ENCODE results near the gene POC1A.

POC1A gene

DNA sequence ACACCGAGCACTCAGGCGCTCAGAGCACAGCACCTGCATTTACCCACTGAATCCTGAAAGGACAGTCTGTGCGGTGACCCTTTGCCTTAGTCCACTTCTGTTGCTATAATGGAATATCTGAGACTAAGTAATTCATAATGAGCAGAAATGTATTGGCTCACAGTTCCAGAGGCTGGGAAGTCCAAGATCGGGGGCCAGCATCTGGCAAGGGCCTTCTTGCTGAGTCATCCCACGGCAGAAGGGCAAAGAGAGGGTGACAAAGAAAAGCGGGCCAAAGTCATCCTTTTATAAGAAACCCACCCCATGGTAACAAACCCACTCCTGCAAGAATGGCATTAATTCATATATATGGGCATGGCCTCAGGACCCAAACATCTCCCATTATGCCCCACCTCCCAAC lies 27.7 kb downstream of the POC1A start:
- DNase-seq (ENCODE audit: low spot score) = no peak

DNA sequence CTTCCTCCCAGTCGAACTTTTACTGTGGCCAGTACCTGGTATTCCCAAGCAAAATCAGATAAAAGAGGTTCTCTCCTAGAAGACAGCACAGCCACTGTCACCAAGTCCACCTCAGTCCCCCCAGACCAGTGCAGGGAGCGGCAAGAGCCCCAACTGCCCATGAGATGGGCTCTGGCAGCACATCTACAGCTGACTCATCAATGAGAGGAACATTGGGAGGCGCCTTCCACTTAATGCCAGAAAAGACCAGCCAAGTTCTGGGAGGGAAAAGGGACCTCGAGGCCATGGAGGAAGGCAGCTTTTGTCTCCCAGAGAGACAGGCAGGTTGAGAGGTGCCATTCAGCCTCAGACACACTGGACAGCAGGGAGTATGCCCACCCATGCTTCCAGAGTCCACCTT lies 28.2 kb downstream of the POC1A start:
- DNase-seq (ENCODE audit: low spot score) = no peak

DNA sequence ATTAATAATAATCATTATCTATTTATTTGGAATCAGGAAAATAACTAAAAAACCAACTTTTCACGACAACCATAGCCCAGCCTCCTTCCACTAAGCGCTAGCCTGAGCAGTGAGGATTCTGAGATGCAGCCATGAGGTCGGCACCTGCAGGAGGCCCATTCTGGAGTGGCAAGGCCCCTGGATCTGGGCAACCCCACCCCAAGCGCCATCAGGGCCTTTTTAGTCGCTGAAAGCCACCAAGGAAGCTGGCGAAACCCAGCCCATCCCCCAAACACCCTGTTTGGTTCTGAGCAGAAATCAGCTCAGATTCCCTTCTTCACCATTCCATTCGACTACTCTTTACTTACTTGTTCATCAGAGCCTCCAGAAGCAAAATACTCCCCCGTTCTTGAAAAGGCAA lies 29.5 kb downstream of the POC1A start:
- DNase-seq (ENCODE audit: low spot score) = no peak

DNA sequence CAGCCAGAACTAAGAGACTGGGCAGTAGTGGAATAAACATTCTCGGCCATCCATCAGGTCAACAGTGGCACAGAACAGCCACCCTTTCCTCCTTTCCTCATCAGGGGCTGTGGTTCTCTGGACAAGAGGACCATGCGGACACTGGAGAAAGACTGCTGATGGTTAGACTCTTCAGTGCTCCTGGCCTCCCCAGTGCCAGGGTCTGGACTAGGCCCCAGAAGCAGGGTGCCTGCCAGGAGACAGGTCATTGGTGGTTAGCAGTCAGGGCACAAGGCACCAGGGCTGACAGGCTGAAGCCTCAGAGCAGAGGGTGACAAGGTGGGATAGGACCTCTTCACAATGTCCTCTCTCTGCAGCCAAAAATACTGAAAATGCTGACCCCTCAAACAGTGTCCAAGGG lies 30.1 kb downstream of the POC1A start:
- no peak for DNase-seq (ENCODE audit: low spot score)

DNA sequence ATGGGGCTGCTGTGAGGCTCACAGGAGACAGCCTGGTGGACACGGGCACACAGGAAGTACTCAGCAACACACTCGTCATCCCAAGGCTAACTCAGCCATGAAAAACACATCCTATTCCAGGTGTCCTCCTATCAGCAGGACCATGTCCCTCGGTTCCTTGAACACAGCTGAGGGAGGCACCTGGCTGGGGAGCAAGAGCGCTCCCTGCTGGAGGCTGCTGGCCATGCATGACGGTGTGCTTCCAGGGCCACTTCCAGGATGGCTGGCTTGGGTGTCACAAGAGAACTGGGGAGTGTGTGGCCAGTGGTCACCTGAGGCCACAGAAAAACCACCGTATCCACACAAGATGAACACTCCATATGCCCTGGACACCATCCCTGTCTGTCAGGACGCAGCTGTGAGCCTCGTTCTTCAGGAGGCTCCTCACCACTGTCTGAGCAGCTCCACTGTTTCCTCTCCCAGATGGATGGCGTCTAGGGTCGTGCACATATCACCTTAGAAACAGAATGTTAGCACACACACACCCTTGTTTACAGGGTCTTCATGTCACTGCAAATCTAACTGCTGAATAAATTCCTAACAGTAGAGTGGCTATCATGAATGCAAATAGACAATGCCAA lies 31.0 kb downstream of the POC1A start:
- peak; percentile 68 for DNase-seq (ENCODE audit: low spot score)

DNA sequence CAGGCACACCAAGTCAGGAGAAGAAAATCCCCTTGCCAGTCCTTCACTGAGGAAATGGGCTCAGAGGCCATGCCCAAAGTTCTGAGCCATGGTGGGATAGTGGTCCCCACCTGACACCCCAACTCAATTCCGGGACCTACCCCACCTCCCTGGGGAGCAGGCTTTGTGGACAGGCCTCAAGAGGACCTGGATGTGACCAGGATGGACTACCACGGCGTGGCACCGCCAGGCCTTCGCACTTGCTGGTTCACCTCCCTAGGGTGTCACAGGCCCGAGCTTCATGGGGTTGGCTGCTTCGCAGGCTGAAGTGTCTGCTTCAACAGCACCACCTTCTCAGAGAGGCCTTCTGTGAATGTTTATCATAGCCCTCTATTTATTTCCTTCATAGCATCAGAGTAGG lies 31.7 kb downstream of the POC1A start:
- no peak for DNase-seq (ENCODE audit: low spot score)

DNA sequence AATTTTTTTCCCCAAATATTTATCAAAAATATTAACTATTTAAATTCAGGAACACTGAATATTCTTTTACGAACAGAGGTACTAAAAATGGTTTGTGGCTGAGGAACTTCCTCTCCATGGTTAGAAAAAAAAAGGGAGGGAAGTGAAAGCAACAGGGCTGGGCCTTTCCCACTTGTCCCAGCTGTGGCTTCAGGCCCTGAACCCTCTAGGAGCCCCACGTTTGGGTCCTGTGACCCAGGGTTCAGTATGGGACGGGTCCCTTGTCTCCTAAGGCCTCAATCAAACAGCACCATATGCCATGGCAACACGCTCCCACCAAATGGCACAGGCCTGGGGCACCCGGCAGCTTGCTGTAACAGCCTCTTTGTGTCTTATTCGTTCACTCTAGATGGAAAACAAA lies 32.4 kb downstream of the POC1A start:
- DNase-seq (ENCODE audit: low spot score) = no peak

DNA sequence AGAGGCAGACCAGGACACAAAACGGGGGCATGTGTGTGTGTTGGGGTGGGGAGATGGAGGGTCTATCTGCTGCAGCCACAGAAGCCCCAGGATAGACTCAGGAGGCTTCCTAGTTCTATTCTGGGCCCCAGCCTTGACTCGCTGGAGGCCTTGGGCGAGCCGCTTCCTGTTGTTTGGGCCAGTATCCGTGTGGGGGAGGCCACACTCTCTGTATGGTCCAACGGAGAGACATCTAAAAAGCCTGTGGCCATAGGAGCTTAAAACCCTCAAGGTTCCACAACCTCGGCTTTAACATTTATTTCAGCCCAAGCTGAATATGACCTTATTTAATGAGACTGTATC lies 32.8 kb downstream of the POC1A start:
- DNase-seq (ENCODE audit: low spot score) = no peak

DNA sequence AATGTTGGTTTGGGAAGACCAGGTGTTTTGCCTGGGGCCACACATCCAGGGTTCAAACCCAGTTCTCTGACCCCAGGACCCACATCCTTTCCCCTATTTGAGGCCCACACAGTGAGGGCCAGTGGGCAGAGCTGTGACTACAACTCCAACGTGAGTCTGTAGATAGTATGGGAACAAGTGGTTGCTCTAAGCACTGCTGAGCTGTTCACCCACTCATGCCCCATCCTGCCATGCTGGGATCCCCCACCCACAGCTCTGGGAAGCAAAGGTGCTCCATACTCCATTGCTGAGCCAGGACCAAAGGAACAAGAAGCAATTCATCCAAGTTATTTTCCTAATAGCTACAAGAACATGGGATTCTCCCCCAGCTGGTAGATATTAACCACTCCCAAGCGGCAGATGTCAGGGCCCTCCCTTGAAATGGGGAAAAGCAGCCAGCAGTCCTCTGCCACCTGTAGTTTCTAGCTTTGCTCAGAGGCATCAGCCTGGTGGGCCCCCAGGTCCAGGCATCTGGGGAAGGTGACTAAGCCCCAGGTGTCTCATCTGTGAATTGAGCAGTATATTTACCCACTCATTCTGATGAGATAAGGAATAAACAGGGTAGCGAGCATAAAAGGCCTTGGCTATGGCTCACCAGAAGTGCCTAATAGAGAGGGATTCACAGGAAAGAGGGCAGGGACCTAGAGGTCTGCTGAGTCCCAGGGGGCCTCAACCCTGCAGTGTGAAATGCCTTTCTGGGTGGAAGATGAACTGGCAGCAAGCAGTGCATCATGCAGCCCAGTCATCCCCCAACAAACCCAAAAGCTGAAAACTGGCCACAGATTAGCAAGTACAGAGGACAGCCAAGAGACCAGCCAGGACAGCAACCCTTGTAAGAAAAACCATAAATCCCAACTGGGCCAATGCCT lies 33.4 kb downstream of the POC1A start:
- no peak for DNase-seq (ENCODE audit: low spot score)

DNA sequence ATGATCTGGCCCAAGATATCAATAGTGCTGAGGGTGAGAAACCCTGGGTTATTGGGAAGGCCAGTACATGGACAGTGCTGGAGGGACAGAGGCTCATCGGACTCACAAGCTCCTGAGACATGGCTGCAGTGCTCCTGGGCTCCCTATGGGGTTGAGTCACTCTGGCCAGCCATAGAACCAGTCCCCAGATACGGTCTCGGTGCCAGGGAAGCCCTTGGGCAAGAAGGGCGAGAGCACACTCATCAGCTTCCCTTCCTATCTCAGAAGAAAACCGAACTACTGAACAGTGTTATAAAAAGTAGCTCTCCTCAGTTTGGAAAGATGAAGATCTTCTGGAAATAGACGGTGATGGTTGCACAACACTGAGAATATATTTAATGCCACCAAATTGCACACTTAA lies 34.4 kb downstream of the POC1A start:
- DNase-seq (ENCODE audit: low spot score) = no peak

DNA sequence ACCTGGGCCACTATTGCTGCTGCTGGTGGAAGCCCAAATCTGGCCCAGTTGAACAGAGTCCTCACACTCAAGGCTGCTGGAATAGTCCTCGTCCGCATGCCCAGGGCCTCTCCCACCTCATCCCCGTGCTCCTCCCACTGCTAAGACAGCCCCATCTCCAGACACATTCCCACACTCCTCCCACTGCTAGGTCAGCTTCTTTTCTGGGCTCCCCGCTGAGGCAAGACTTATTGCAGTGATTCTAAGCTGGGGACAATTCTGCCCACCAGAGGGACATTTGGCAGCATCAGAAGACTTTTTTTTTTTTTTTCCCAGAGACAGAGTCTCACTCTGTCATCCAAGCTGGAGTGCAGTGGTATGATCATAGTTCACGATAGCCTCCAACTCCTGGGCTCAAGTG lies 35.1 kb downstream of the POC1A start:
- no peak for DNase-seq (ENCODE audit: low spot score)

DNA sequence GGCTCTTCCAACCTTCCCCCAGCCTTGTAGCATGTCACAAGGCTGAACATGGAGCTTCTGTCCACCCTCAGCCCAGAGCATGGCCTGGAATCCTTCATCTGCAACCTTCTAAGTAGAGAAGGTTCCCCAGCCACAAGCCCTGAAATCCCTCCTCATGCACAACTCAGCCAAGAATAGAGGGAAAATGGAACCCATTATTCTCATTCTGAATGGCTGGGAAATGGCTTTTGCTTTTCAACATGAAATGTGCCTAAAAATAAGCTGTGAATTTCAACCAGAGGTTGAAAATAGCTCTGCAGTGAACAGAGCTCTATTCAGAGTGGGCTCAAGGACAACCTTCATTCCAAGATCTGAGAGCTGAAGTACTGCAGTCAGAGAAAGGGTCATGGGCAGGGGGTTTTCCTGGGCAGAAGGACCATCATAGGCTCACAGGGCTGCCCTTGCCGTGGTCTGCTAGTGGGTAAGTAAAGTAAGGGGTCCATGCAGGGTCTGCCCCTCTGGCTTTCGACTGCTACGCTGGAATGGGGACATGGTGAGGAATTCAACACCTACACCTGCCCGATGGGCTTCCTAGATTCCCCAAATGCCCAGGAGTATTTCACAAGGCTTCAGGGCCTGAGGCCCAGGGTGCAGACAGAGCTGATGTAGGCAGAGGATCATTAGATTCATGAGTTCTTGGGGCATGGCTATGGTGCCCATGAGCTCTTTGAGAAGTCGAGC lies 35.9 kb downstream of the POC1A start:
- DNase-seq (ENCODE audit: low spot score) = peak; percentile 83

DNA sequence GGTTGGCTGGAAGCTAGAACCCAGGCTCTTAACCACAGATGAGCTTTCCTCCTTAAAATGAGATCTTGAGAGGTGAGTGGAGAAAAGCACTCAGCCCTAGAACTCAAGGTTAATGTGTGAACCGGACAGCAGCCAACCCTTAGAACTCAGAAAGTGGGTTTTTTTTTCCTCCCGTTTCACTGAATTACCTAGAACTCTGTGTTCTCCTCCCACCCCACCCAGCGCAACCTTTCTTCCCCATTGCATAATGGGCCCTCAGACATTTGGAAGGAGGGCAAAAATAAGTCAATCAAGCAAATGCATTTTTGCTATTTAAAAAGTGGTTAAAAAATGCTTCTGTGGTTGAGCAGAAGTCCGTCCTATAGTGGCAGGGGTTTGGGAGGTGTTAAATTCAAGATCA lies 36.7 kb downstream of the POC1A start:
- no peak for DNase-seq (ENCODE audit: low spot score)

DNA sequence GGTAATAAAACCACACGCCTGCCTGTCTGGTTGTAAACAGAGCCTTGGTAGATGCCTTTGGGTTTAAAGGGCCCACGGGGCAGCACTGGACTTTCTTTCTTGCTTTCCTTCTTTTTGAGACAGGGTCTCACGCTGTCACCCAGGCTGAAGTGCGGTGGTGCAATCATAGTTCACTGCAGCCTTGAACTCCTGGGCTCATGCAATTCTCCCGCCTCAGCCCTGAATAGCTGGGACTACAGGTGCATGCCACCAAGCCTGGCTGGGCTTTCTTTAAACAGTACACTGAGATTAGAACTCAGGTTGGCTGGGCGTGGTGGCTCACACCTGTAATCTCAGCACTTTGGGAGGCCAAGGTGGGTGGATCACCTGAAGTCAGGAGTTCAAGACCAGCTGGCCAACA lies 42.2 kb downstream of the POC1A start:
- no peak for DNase-seq (ENCODE audit: low spot score)

DNA sequence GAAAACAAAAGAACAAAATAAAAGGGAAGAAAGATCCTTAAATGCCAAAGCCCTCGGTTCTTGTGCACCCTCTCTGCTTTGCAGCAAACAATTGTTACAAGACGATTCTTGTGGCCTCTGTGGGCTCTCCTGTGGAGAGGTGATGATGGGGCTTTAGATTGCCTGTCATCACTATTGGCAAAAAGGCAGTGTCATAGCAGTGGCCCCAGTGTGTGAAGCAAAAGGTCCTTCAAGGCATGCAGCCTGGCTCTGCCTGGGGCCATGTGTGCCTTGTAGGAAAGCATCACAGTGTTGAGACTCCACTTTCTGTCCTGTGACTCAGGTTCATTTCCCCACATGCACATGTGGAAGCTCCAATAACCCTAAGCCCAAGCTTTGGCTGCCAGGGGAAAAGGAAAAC lies 43.7 kb downstream of the POC1A start:
- no peak for DNase-seq (ENCODE audit: low spot score)

DNA sequence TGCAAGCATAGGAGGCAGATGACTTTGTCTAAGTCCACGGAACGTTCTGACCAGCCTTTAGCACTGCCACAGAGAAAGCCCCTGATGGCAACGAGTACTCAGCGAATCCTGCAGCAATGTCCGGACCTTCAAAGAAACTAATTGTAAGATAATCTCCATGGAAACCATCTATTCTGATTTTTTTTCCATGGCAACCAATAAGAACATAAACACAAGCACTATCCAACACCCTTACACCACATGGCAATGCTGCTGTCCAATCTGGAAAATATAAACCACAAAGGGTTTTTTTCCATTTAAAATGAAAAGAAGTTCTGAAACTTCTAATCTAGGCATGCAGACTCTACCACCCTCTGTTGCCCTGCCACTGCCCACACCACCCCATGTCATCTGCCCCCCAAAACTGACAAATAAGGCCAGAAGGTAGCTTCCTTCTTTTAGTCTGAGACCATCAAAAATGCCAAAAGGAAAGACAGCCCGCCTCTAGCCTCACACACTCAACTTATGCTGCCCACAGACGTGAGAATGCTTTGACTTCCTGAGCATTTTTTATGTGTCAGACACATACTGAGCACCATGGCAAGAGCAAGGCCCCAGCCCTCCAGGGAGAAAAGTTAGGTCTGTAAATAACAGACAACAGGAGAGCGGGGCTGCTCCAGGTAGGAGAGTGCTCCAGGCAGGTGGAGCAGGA lies 44.5 kb downstream of the POC1A start:
- DNase-seq (ENCODE audit: low spot score) = no peak

DNA sequence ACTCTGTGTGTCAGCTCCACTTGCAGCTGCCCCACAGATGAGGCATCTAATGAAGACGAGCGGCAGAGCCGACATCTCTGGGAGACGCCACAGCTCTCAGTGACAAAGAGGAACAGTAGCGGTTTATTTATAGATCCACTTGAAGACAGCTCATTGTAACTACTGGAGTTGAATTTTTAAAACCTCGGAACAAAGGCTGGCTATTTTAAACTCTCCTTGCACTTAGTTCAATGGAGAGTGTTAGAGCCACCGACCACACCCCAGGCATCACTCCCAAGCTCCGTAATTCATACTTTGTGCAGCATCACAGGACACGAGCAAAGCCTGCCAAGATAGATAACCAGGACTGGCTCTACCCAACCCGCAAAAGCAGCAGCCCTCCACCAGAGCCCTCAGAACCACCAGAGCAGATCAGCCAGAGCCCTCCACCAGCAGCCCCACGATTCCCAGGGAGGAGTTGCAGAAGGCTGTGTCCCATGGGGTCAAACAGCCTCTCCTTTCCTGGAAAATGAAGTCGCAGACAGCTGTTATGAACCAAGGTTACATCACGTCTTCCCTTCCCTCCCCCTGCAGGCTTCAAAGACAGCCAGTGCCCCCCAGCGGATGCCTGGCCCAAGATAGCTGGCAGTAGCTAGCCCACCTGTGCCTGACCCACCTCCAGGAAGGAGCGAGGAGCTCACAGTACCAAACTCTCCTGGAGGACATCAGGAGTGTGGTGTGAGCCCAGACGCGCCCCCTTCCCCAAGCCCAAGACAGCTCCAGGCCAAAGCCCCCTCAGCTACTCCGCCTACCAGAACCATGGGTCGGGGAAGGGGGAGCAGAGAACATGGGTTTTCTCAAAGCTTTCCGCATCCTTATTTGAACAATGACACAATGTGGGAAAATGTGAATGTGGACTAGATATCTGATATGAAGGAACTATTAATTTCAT lies 45.7 kb downstream of the POC1A start:
- peak; percentile 76 for DNase-seq (ENCODE audit: low spot score)

DNA sequence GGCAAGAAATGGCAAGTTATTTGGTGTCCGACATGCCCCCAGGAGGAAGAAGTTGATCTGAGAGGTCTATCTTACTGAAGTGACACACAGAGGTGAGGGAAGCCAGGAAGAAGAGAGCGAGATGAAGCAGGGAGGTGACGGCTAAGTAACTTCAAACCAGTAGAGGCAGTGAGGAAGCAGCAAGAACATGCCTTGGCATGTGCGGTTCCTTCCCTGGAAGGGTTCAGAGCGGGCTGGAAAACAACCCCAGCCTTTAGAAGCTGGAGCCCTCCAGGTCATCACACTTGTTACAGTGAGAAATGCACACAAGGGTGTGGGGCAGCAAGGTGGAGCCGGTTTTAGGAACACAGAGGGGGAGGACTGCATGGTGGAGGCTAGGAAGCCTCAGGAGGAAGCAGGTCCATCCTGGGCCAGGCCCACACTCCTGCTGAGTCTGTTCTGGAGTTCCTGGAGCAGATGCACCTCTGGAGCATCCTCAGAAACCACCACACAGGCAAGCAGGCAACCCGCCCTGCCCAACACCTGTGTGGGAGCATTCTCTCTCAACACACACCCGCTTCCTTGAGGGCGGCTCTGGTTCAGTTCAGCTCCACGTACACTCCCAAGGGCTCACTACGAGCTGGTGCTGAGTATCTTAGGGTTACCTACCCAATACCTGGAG lies 47.1 kb downstream of the POC1A start:
- DNase-seq (ENCODE audit: low spot score) = no peak

DNA sequence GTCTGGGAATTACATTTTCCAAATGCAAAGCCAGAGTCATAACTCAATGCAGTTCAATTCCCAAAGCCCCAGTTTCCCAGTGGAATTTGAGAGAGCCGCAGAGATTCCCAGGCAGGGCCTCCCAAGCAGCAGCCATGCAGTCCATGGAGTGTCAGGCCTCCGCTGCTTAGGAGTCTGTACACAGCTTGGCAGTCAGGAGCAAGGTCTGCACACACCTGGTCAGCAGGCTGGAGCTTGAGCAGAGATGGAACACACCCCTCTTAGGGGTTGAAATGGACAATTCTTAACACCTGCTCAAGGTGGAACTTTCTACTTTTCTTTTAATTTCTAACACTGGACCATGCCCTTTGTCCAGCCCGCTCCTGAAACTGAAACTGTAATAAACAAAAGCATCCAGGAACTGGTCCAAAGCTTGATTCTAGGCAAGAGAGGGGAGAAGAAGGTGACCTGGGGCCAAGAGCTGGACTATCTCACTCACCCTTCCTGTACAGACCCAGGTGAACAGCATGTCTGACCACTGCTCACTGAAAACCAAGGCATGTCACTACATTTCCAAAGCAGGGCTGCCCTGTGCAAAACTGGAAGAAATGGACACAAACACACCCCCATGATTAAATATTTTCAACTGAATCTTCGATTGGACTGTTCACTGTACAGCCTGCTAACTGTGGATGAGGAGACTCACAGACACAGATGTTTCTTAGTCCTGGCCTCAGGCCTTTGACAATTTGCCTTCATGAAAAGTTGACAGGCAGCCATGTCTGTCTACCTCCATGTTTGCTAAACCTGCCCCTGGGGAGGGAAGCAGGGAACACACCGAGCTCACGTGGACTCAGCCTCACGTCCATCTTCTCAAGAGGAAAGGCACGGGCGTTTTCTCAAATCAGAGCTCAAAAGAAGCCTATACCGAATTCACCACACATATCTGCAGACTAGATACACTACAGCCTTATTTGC lies 49.3 kb downstream of the POC1A start:
- no peak for DNase-seq (ENCODE audit: low spot score)

DNA sequence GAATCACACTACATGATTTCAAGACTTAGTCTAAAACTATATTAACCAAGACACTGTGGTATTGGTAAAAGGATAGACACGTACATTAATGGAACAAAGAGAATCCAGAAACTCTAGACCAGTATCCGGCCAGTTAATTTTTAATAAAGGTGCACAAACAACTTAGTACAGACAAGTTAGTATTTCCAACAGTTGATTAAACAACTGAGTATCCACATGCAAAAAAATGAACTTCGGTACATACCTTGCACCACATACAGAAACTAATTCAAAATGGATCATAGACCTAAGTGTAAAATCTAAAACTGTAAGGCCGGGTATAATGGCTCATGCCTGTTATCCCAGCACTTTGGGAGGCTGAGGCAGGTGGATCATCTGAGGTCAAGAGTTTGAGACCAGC lies 51.3 kb downstream of the POC1A start:
- no peak for DNase-seq (ENCODE audit: low spot score)
